Measurements from ENCODE around the gene MT4.

MT4 gene

GRCh38 chr16:56564793-56565477 lies at the start of gene MT4:
MT4 (plus strand) TSS chr16:56565073; CDS start chr16:56565129, 56 bp downstream.
- POLR2A ChIA-PET, result no interaction called here
- CTCF ChIA-PET, result no interaction called here
- no peak for TF ChIP-seq TARDBP (IDR thresholded peaks at IDR 0.05)
- TF ChIP-seq L3MBTL2 (conservative IDR thresholded peaks at IDR 0.05), result no peak
- TF ChIP-seq SP1 (IDR thresholded peaks at IDR 0.05), result no peak
- no peak for TF ChIP-seq ELF4 (IDR thresholded peaks at IDR 0.05)
- TF ChIP-seq BHLHE40 (IDR thresholded peaks at IDR 0.05; ENCODE audit: borderline replicate concordance), result no peak
- DNase-seq (ENCODE audit: extremely low spot score), result no peak

- POLR2A ChIA-PET, result no interaction called here
- no peak for DNase-seq (ENCODE audit: extremely low spot score)
- CTCF ChIA-PET, result no interaction called here
- TF ChIP-seq ELF4 (IDR thresholded peaks at IDR 0.05) (no peak), FOXK2 (IDR thresholded peaks at IDR 0.05) (no peak), NFRKB (IDR thresholded peaks at IDR 0.05) (no peak), SP1 (IDR thresholded peaks at IDR 0.05) (no peak), ARNT (IDR thresholded peaks at IDR 0.05) (no peak), HDGF (IDR thresholded peaks at IDR 0.05; ENCODE audit: borderline replicate concordance) (no peak), CTBP1 (IDR thresholded peaks at IDR 0.05; ENCODE audit: borderline replicate concordance) (no peak), BHLHE40 (IDR thresholded peaks at IDR 0.05; ENCODE audit: borderline replicate concordance) (no peak), FOXA1 (IDR thresholded peaks at IDR 0.05) (no peak)
Observed at GRCh38 chr16:56515665-56516064, 49.2 kb upstream of the MT4 start.

- ChIA-PET POLR2A (interaction anchor here (1.4 kb wide), 1 partner anchor 66 kb away, joined by 4 read pairs; the partner anchor contains the start of genes NUDT21 and OGFOD1), CTCF (interaction anchor here (1.1 to 1.4 kb wide), 2 partner anchors 13 to 83 kb away, joined by 3 read pairs; no protein-coding TSS in a partner anchor)
- DNase-seq (ENCODE audit: extremely low spot score), result no peak
- no peak for TF ChIP-seq FOXA1 (IDR thresholded peaks at IDR 0.05)
- no peak for TF ChIP-seq CTBP1 (IDR thresholded peaks at IDR 0.05; ENCODE audit: borderline replicate concordance)
- no peak for TF ChIP-seq LEF1 (IDR thresholded peaks at IDR 0.05; ENCODE audit: borderline replicate concordance)
- no peak for TF ChIP-seq FOXM1 (IDR thresholded peaks at IDR 0.05; ENCODE audit: borderline replicate concordance)
- no peak for TF ChIP-seq ELF4 (IDR thresholded peaks at IDR 0.05)
- no peak for TF ChIP-seq ARNT (IDR thresholded peaks at IDR 0.05)
- TF ChIP-seq L3MBTL2 (conservative IDR thresholded peaks at IDR 0.05), result no peak
- TF ChIP-seq SUZ12 (IDR thresholded peaks at IDR 0.05), result no peak
- TF ChIP-seq PKNOX1 (IDR thresholded peaks at IDR 0.05), result no peak
- no peak for TF ChIP-seq BHLHE40 (IDR thresholded peaks at IDR 0.05; ENCODE audit: borderline replicate concordance)
- no peak for TF ChIP-seq SP1 (IDR thresholded peaks at IDR 0.05)
- no peak for TF ChIP-seq TARDBP (IDR thresholded peaks at IDR 0.05)
- no peak for TF ChIP-seq HDGF (IDR thresholded peaks at IDR 0.05; ENCODE audit: borderline replicate concordance)
- TF ChIP-seq NFRKB (IDR thresholded peaks at IDR 0.05), result no peak
- no peak for TF ChIP-seq FOXK2 (IDR thresholded peaks at IDR 0.05)
- TF ChIP-seq ZNF384 (IDR thresholded peaks at IDR 0.05), result no peak
Observed at GRCh38 chr16:56517206-56517605, 47.7 kb upstream of the MT4 start.

GRCh38 chr16:56518425-56518824 lies 46.4 kb upstream of the MT4 start:
- ChIA-PET CTCF (interaction anchor here (0.6 to 1.1 kb wide), 2 partner anchors 82 to 351 kb away, joined by 3 read pairs; no protein-coding TSS in a partner anchor), POLR2A (no interaction called here)
- TF ChIP-seq FOXK2 (IDR thresholded peaks at IDR 0.05) (no peak), PKNOX1 (IDR thresholded peaks at IDR 0.05) (no peak), HDGF (IDR thresholded peaks at IDR 0.05; ENCODE audit: borderline replicate concordance) (no peak), L3MBTL2 (conservative IDR thresholded peaks at IDR 0.05) (no peak), FOXA1 (IDR thresholded peaks at IDR 0.05) (no peak), ZNF384 (IDR thresholded peaks at IDR 0.05) (no peak), LEF1 (IDR thresholded peaks at IDR 0.05; ENCODE audit: borderline replicate concordance) (no peak), ARNT (IDR thresholded peaks at IDR 0.05) (no peak), TARDBP (IDR thresholded peaks at IDR 0.05) (no peak), FOXM1 (IDR thresholded peaks at IDR 0.05; ENCODE audit: borderline replicate concordance) (no peak)
- DNase-seq (ENCODE audit: extremely low spot score), result no peak

- DNase-seq (ENCODE audit: extremely low spot score), result peak; percentile 91
- ChIA-PET CTCF (no interaction called here), POLR2A (no interaction called here)
- no peak for TF ChIP-seq FOXA1 (IDR thresholded peaks at IDR 0.05)
- no peak for TF ChIP-seq ZNF384 (IDR thresholded peaks at IDR 0.05)
- TF ChIP-seq ELF4 (IDR thresholded peaks at IDR 0.05), result no peak
- no peak for TF ChIP-seq TARDBP (IDR thresholded peaks at IDR 0.05)
- TF ChIP-seq SP1 (IDR thresholded peaks at IDR 0.05), result no peak
- TF ChIP-seq PKNOX1 (IDR thresholded peaks at IDR 0.05), result no peak
- no peak for TF ChIP-seq NFRKB (IDR thresholded peaks at IDR 0.05)
- no peak for TF ChIP-seq FOXK2 (IDR thresholded peaks at IDR 0.05)
- TF ChIP-seq FOXM1 (IDR thresholded peaks at IDR 0.05; ENCODE audit: borderline replicate concordance), result no peak
- no peak for TF ChIP-seq BHLHE40 (IDR thresholded peaks at IDR 0.05; ENCODE audit: borderline replicate concordance)
- no peak for TF ChIP-seq SUZ12 (IDR thresholded peaks at IDR 0.05)
- no peak for TF ChIP-seq LEF1 (IDR thresholded peaks at IDR 0.05; ENCODE audit: borderline replicate concordance)
- no peak for TF ChIP-seq L3MBTL2 (conservative IDR thresholded peaks at IDR 0.05)
- no peak for TF ChIP-seq HDGF (IDR thresholded peaks at IDR 0.05; ENCODE audit: borderline replicate concordance)
- TF ChIP-seq ARNT (IDR thresholded peaks at IDR 0.05), result no peak
- TF ChIP-seq CTBP1 (IDR thresholded peaks at IDR 0.05; ENCODE audit: borderline replicate concordance), result no peak
Observed at GRCh38 chr16:56519459-56520250, 45.2 kb upstream of the MT4 start, which contains the start of gene BBS2. BBS2 (minus strand) TSS chr16:56520024; CDS start chr16:56519862, 162 bp downstream.
